ENCODE data around the gene LHPP. TPM values are rescaled to one million over a fixed set of nuclear protein-coding genes. Genes with fewer than 3 reads are reported as not detected.

Gene LHPP
- total RNA-seq, 2 experiments from 2014 or later: 11.1 to 15.1 TPM

DNA sequence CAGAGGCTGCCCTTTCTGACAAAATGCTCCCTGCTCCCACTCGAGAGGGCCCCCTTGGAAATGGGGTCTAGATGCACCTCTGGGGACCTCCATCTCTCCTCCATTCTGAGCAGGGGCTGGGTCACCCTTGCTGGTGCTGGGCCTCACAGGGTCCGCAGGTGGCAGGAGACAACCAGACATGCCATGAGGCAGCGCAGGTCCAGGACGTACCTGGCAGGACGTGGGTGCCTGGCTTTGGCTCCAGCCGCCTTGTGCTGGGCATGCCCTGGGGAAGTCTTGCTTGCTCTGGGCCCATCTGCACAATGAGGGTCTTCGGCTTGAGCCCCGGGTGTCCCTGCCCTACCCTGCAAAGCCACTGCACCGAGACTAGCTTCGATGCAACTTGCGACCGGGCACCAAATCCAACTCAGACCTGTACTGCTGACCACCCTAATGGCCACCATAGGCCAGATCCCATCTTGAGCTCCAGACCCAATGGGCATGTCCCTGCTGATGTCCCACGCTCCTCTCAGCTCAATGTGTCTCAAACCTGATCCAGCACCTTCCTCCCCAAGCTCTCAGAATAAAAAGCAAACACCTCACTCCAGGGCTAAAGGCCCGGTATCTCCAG, 175.6 kb downstream of the LHPP start:
- no peaks in the 10 kb centered on the region for H3K27me3 Mint-ChIP-seq
- no peak overlapping the region for H3K27ac Mint-ChIP-seq
- ATAC-seq: no peak
- ChIA-PET CTCF (interaction anchor here (0.8 to 2.0 kb wide), 10 partner anchors 10 to 109 kb away, joined by 3 to 9 read pairs (median 4); no protein-coding TSS in a partner anchor), POLR2A (interaction anchor here (1.3 kb wide), 1 partner anchor 51 kb away, joined by 4 read pairs; no protein-coding TSS in a partner anchor)
- H3K4me3 Mint-ChIP-seq: no peak overlapping the region
- intact Hi-C loops (cut with micrococcal nuclease): no loop called here
- DNase-seq: no peak
- H3K4me1 Mint-ChIP-seq (ENCODE audit: low read depth): peaks cover 55% of the 10 kb centered on the region
- H3K9me3 Mint-ChIP-seq: peaks cover 9% of the 10 kb centered on the region
- peaks cover 8% of the 10 kb centered on the region for H3K36me3 Mint-ChIP-seq (ENCODE audit: low read depth)
- TF ChIP-seq, protein P1, sequence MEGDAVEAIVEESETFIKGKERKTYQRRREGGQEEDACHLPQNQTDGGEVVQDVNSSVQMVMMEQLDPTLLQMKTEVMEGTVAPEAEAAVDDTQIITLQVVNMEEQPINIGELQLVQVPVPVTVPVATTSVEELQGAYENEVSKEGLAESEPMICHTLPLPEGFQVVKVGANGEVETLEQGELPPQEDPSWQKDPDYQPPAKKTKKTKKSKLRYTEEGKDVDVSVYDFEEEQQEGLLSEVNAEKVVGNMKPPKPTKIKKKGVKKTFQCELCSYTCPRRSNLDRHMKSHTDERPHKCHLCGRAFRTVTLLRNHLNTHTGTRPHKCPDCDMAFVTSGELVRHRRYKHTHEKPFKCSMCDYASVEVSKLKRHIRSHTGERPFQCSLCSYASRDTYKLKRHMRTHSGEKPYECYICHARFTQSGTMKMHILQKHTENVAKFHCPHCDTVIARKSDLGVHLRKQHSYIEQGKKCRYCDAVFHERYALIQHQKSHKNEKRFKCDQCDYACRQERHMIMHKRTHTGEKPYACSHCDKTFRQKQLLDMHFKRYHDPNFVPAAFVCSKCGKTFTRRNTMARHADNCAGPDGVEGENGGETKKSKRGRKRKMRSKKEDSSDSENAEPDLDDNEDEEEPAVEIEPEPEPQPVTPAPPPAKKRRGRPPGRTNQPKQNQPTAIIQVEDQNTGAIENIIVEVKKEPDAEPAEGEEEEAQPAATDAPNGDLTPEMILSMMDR (IDR thresholded peaks at IDR 0.05): no peak

DNA sequence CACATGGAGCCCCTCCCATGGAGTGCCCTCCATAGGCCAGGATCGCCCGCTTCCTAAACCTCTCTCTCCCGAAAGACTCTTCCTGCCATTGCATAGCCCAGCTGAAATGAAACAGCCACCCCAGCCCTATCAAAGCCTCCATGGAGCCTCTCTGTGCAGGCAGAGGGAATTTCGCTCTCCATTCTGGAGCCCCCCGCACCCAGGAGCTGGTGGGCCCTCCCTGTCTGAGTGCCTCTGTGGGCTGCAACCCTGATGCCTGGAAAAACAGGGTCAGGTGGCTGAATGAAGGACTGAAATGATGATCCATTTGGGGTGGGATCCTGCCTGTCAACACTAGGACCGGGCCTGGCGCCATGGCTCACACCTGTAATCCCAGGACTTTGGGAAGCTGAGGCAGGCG, 176.1 kb downstream of the LHPP start:
- peaks cover 9% of the 10 kb centered on the region for H3K9me3 Mint-ChIP-seq
- no peak overlapping the region for H3K4me3 Mint-ChIP-seq
- H3K27ac Mint-ChIP-seq: no peak overlapping the region
- CTCF ChIA-PET: interaction anchor here (0.8 to 2.0 kb wide), 7 partner anchors 10 to 108 kb away, joined by 3 to 9 read pairs (median 3); no protein-coding TSS in a partner anchor
- no peaks in the 10 kb centered on the region for H3K27me3 Mint-ChIP-seq
- intact Hi-C loops (cut with micrococcal nuclease): no loop called here
- TF ChIP-seq, protein P1 (IDR thresholded peaks at IDR 0.05): no peak
- POLR2A ChIA-PET: no interaction called here
- ATAC-seq (no peak), DNase-seq (no peak)
- peaks cover 10% of the 10 kb centered on the region for H3K36me3 Mint-ChIP-seq (ENCODE audit: low read depth)
- H3K4me1 Mint-ChIP-seq (ENCODE audit: low read depth): peaks cover 57% of the 10 kb centered on the region

GRCh38 chr10:124639206-124639605, 177.6 kb downstream of the LHPP start:
- POLR2A ChIA-PET: interaction anchor here (1.0 to 1.2 kb wide), 2 partner anchors 8 to 103 kb away, joined by 3 read pairs; no protein-coding TSS in a partner anchor
- H3K27ac Mint-ChIP-seq: no peak overlapping the region
- no peak for DNase-seq
- H3K4me3 Mint-ChIP-seq: no peak overlapping the region
- peaks cover 59% of the 10 kb centered on the region for H3K4me1 Mint-ChIP-seq (ENCODE audit: low read depth)
- H3K9me3 Mint-ChIP-seq: peaks cover 4% of the 10 kb centered on the region
- intact Hi-C loops (cut with micrococcal nuclease): no loop called here
- peaks cover 9% of the 10 kb centered on the region for H3K36me3 Mint-ChIP-seq (ENCODE audit: low read depth)
- CTCF ChIA-PET: no interaction called here
- H3K27me3 Mint-ChIP-seq: no peaks in the 10 kb centered on the region
- TF ChIP-seq, protein P1 (IDR thresholded peaks at IDR 0.05): no peak
- no peak for ATAC-seq

GRCh38 chr10:124639646-124640045, 178.0 kb downstream of the LHPP start:
- no peak overlapping the region for H3K4me3 Mint-ChIP-seq
- peaks cover 1% of the 10 kb centered on the region for H3K9me3 Mint-ChIP-seq
- CTCF ChIA-PET: no interaction called here
- DNase-seq: no peak
- peaks cover 6% of the 10 kb centered on the region for H3K36me3 Mint-ChIP-seq (ENCODE audit: low read depth)
- H3K27me3 Mint-ChIP-seq: no peaks in the 10 kb centered on the region
- no peak overlapping the region for H3K27ac Mint-ChIP-seq
- peaks cover 62% of the 10 kb centered on the region for H3K4me1 Mint-ChIP-seq (ENCODE audit: low read depth)
- intact Hi-C loops (cut with micrococcal nuclease): loop anchor here (10.0 kb wide), 1 partner anchor 85 kb away; no protein-coding TSS in a partner anchor
- POLR2A ChIA-PET: interaction anchor here (0.6 kb wide), 1 partner anchor 14 kb away, joined by 3 read pairs; no protein-coding TSS in a partner anchor
- TF ChIP-seq, protein P1 (IDR thresholded peaks at IDR 0.05): no peak
- ATAC-seq: no peak

DNA sequence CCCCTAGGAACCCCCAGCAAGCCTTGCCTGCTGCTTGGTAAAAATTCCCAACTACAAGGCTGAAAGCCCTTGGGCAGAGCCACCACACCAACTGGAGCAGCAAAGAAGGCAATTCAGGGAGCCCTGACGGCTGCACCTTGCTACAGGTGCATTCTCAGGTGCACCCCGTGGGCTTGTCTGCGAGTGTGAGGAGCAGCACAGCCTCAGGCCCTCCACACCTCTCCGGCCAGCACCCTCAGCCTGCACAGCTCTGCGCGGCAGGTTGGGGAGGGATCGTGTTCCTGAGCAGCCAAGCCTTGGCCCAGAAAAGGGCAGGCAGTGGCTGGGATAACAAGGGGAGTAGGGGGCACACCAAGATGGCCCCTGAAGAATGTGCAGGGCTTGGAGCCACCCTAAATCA, 178.4 kb downstream of the LHPP start:
- H3K27ac Mint-ChIP-seq: no peak overlapping the region
- intact Hi-C loops (cut with micrococcal nuclease): loop anchor here (10.0 kb wide), 1 partner anchor 85 kb away; no protein-coding TSS in a partner anchor

More for the DNA sequence above, 178.4 kb downstream of the LHPP start:
- no peaks in the 10 kb centered on the region for H3K9me3 Mint-ChIP-seq
- H3K27me3 Mint-ChIP-seq: no peaks in the 10 kb centered on the region
- CTCF ChIA-PET: no interaction called here
- H3K4me1 Mint-ChIP-seq (ENCODE audit: low read depth): peaks cover 65% of the 10 kb centered on the region
- H3K4me3 Mint-ChIP-seq: no peak overlapping the region
- no peak for ATAC-seq
- TF ChIP-seq, protein P1 (IDR thresholded peaks at IDR 0.05): no peak
- POLR2A ChIA-PET: interaction anchor here (0.6 to 1.0 kb wide), 2 partner anchors 15 to 102 kb away, joined by 3 read pairs; no protein-coding TSS in a partner anchor
- peaks cover 5% of the 10 kb centered on the region for H3K36me3 Mint-ChIP-seq (ENCODE audit: low read depth)
- DNase-seq: no peak

All from activated CD8-positive, alpha-beta T cell treated with anti-CD3 and anti-CD28 coated beads for 36 hours (primary cell).